ENCODE data around the gene HBG1.

DNA sequence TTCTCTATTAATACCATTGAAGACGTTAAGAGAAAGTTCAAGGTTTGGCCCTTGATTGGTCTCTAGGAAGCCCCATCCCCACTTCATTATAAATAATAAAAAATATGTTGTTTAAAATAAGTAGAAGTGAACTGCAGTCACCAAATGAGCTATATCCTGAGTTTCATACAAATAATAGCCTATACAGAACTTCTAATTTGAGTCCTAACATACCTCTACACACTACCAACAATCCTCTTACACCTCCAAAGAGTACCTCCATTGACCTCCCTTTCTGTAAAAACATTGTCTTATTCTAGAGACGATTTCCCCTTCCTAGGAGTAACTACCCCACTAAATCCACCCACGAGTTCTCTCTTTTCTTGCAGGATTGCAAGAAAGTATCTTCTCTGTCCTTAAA, 8.2 kb downstream of the HBG1 start:
- TF ChIP-seq ZFP30 (CRISPR knock-in tag; IDR thresholded peaks at IDR 0.05) (no peak), SNAI2 (CRISPR knock-in tag; IDR thresholded peaks at IDR 0.05) (no peak), ISL1 (CRISPR knock-in tag; IDR thresholded peaks at IDR 0.05) (no peak)
- TF ChIP-seq, protein P1, sequence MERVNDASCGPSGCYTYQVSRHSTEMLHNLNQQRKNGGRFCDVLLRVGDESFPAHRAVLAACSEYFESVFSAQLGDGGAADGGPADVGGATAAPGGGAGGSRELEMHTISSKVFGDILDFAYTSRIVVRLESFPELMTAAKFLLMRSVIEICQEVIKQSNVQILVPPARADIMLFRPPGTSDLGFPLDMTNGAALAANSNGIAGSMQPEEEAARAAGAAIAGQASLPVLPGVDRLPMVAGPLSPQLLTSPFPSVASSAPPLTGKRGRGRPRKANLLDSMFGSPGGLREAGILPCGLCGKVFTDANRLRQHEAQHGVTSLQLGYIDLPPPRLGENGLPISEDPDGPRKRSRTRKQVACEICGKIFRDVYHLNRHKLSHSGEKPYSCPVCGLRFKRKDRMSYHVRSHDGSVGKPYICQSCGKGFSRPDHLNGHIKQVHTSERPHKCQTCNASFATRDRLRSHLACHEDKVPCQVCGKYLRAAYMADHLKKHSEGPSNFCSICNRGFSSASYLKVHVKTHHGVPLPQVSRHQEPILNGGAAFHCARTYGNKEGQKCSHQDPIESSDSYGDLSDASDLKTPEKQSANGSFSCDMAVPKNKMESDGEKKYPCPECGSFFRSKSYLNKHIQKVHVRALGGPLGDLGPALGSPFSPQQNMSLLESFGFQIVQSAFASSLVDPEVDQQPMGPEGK (CRISPR knock-in tag; IDR thresholded peaks at IDR 0.05; ENCODE audit: borderline replicate concordance), result no peak
- TF ChIP-seq, protein P2, sequence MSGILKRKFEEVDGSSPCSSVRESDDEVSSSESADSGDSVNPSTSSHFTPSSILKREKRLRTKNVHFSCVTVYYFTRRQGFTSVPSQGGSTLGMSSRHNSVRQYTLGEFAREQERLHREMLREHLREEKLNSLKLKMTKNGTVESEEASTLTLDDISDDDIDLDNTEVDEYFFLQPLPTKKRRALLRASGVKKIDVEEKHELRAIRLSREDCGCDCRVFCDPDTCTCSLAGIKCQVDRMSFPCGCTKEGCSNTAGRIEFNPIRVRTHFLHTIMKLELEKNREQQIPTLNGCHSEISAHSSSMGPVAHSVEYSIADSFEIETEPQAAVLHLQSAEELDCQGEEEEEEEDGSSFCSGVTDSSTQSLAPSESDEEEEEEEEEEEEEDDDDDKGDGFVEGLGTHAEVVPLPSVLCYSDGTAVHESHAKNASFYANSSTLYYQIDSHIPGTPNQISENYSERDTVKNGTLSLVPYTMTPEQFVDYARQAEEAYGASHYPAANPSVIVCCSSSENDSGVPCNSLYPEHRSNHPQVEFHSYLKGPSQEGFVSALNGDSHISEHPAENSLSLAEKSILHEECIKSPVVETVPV (CRISPR knock-in tag; IDR thresholded peaks at IDR 0.05), result no peak
- TF ChIP-seq, protein P3, sequence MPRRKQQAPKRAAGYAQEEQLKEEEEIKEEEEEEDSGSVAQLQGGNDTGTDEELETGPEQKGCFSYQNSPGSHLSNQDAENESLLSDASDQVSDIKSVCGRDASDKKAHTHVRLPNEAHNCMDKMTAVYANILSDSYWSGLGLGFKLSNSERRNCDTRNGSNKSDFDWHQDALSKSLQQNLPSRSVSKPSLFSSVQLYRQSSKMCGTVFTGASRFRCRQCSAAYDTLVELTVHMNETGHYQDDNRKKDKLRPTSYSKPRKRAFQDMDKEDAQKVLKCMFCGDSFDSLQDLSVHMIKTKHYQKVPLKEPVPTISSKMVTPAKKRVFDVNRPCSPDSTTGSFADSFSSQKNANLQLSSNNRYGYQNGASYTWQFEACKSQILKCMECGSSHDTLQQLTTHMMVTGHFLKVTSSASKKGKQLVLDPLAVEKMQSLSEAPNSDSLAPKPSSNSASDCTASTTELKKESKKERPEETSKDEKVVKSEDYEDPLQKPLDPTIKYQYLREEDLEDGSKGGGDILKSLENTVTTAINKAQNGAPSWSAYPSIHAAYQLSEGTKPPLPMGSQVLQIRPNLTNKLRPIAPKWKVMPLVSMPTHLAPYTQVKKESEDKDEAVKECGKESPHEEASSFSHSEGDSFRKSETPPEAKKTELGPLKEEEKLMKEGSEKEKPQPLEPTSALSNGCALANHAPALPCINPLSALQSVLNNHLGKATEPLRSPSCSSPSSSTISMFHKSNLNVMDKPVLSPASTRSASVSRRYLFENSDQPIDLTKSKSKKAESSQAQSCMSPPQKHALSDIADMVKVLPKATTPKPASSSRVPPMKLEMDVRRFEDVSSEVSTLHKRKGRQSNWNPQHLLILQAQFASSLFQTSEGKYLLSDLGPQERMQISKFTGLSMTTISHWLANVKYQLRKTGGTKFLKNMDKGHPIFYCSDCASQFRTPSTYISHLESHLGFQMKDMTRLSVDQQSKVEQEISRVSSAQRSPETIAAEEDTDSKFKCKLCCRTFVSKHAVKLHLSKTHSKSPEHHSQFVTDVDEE (CRISPR knock-in tag; IDR thresholded peaks at IDR 0.05), result no peak

All from SK-N-SH treated with all-trans-retinoic acid at 6 μM for 48 hours (cell line).